OCI-LY3 (cell line): ENCODE data around the gene MFSD12.

ENCODE experiments used
- CTCF ChIP-seq: fragments of 200-600, 300-600 bp; sonication (generic); IDR thresholded peaks from 2 replicates; pipeline ENCODE4 v1.5.1; 2014; ENCODE audit warnings: antibody characterized with exemption, low read length, low read depth
- EZH2phosphoT487 ChIP-seq: fragments of 200-600 bp; shearing (Covaris generic); IDR thresholded peaks from 2 replicates; pipeline ENCODE4 v1.6.1; 2018; ENCODE audit warnings: antibody characterized with exemption, mixed run types, low read depth

- TF ChIP-seq CTCF, result no peak
- TF ChIP-seq EZH2phosphoT487, result no peak
Measured at GRCh38 chr19:3501780-3502179, 55.6 kb downstream of the MFSD12 start.
